ENCODE results near the gene PCARE.
"Not testable (repeated sequence)": the region's sequence is repeated elsewhere in the genome, so short reads cannot be mapped to it uniquely, and the experiment has no call there.

Gene PCARE

GRCh38 chr2:29090311-29090710 lies 16.0 kb upstream of the PCARE start:
- DNase-seq = not testable (repeated sequence)

- no peak for DNase-seq
Measured at GRCh38 chr2:29084554-29084953, 10.2 kb upstream of the PCARE start.

- no peak for DNase-seq
Measured at GRCh38 chr2:29082804-29083495, 8.6 kb upstream of the PCARE start.

GRCh38 chr2:29080886-29081743 lies 6.8 kb upstream of the PCARE start:
- DNase-seq = no peak

GRCh38 chr2:29079887-29080286 lies 5.6 kb upstream of the PCARE start:
- DNase-seq = no peak

- no peak for DNase-seq
Measured at GRCh38 chr2:29075894-29076705, 1.8 kb upstream of the PCARE start.

- no peak for DNase-seq
Measured at GRCh38 chr2:29073933-29074332, 390 bp downstream of the PCARE start.

GRCh38 chr2:29072971-29073725 lies 1.2 kb downstream of the PCARE start:
- DNase-seq = no peak

- DNase-seq = no peak
Measured at GRCh38 chr2:29072251-29072650, 2.1 kb downstream of the PCARE start.

- no peak for DNase-seq
Measured at GRCh38 chr2:29071032-29071975, 3.0 kb downstream of the PCARE start.

GRCh38 chr2:29070526-29070925 lies 3.8 kb downstream of the PCARE start:
- no peak for DNase-seq

- no peak for DNase-seq
Measured at GRCh38 chr2:29068513-29068912, 5.8 kb downstream of the PCARE start.

GRCh38 chr2:29066997-29067605 lies 7.2 kb downstream of the PCARE start:
- DNase-seq = no peak

GRCh38 chr2:29066271-29066860 lies 8.0 kb downstream of the PCARE start:
- no peak for DNase-seq

- DNase-seq = no peak
Measured at GRCh38 chr2:29065068-29065811, 9.1 kb downstream of the PCARE start.

GRCh38 chr2:29064746-29065067 lies 9.6 kb downstream of the PCARE start:
- no peak for DNase-seq

- DNase-seq = no peak
Measured at GRCh38 chr2:29064346-29064715, 10.0 kb downstream of the PCARE start.

GRCh38 chr2:29063646-29064345 lies 10.5 kb downstream of the PCARE start:
- no peak for DNase-seq

GRCh38 chr2:29063056-29063455 lies 11.3 kb downstream of the PCARE start:
- no peak for DNase-seq

All from NCI-H524 treated with DMSO at 0.1 percent for 48 hours (cell line).